Erythroblast (primary cell): ENCODE measurements around the gene SAYSD1.

Experiments
- GATA1 ChIP-seq: IDR thresholded peaks from 2 replicates; pipeline ENCODE4 v1.6.1; 2011; ENCODE audit warnings: low read depth, mild to moderate bottlenecking, control low read depth, low read length, moderate library complexity
- POLR2A ChIP-seq: IDR thresholded peaks from 2 replicates; pipeline ENCODE4 v1.6.1; 2011; ENCODE audit warnings: mild to moderate bottlenecking, low read length

DNA sequence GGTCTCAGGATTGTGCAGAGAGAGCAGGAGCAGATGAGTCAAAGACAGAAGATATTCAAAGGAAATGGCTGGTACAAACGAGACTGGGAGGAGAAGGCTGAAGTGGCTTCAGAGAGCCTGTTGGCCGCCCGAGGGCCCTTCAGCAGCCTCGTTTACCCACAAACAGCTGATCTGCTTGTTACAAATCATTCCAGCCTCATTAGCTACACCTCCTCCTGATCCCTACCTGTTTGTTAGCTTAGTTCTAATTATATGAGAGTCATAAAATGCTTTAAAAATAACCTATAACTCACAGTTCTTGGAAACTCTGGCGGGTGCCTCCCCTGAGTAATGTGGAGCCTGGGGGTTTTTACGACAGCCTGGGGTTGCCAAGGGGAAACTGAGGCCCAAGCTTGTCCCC is 53.8 kb downstream of the SAYSD1 start:
- TF ChIP-seq POLR2A (no peak), GATA1 (no peak)
